Upper lobe of right lung (tissue), 1 donor: ENCODE results near the gene LRRC36. TPM values are rescaled to one million over a fixed set of nuclear protein-coding genes. Genes with fewer than 3 reads are reported as not detected.

Experiments
- ATAC-seq: fragments of 200-7000 bp; cut with Tn5 transposase; one replicate; pipeline ENCODE4 v1.9.1; 2020; ENCODE audit warnings: mild to moderate bottlenecking, moderate library complexity
- DNase-seq: peaks from one replicate; pipeline ENCODE4 v3.0.0-alpha.2; 2020
- H3K27ac ChIP-seq: fragments of 200-600 bp; one replicate; pipeline ENCODE4 v1.8.0; 2022
- H3K27me3 ChIP-seq: fragments of 200-600 bp; one replicate; pipeline ENCODE4 v1.8.0; 2022; ENCODE audit warnings: mild to moderate bottlenecking
- H3K36me3 ChIP-seq: fragments of 200-600 bp; one replicate; pipeline ENCODE4 v1.8.0; 2022
- H3K4me1 ChIP-seq: fragments of 200-600 bp; one replicate; pipeline ENCODE4 v1.8.0; 2022
- H3K4me3 ChIP-seq: fragments of 200-600 bp; one replicate; pipeline ENCODE4 v1.8.0; 2022; ENCODE audit warnings: mild to moderate bottlenecking
- H3K9me3 ChIP-seq: fragments of 200-600 bp; one replicate; pipeline ENCODE4 v1.8.0; 2022
- CTCF ChIP-seq: fragments of 200-600 bp; IDR thresholded peaks from one replicate; pipeline ENCODE4 v1.8.0; 2022; ENCODE audit warnings: antibody characterized with exemption
- intact Hi-C: fragments of 100-400 bp; cut with DNase I; formaldehyde crosslinking; loops from one replicate; pipeline ENCODE4 v1.11.0; 2022
- total RNA-seq: library from RNA; stranded (reverse); fragmentation: NEBNext Ultra II Directional; extraction: Animal tissue kit (Norgen Biotek cat#: 25700); gene quantifications from one replicate; pipeline ENCODE4 v1.2.1, GENCODE V29; 2021
- donor health status: DM: no; HTN: yes; CAD: no; lungs with severe emphysema.

LRRC36 gene
- total RNA-seq, 1 donor from 2014 or later: 27.4 TPM

GRCh38 chr16:67429053-67429798 lies 102.6 kb downstream of the LRRC36 start:
- TF ChIP-seq CTCF: no peak
- intact Hi-C loops: no loop called here
- Histone ChIP-seq H3K27me3 (peaks cover 6% of the 10 kb centered on the region), H3K36me3 (no peaks in the 10 kb centered on the region), H3K4me1 (peaks cover 29% of the 10 kb centered on the region), H3K27ac (no peak overlapping the region), H3K9me3 (no peaks in the 10 kb centered on the region), H3K4me3 (no peak overlapping the region)
- no peak for DNase-seq
- no peak for ATAC-seq

GRCh38 chr16:67429799-67430503 lies 103.3 kb downstream of the LRRC36 start:
- H3K9me3 ChIP-seq: no peaks in the 10 kb centered on the region
- peaks cover 1% of the 10 kb centered on the region for H3K27me3 ChIP-seq
- H3K36me3 ChIP-seq: no peaks in the 10 kb centered on the region
- peaks cover 22% of the 10 kb centered on the region for H3K4me1 ChIP-seq
- DNase-seq: no peak
- H3K4me3 ChIP-seq: peak overlapping the region; percentile 50
- no peak for TF ChIP-seq CTCF
- intact Hi-C loops: no loop called here
- no peak overlapping the region for H3K27ac ChIP-seq
- no peak for ATAC-seq

GRCh38 chr16:67430504-67430976 lies 103.9 kb downstream of the LRRC36 start:
- no peak overlapping the region for H3K27ac ChIP-seq
- intact Hi-C loops: no loop called here

DNA sequence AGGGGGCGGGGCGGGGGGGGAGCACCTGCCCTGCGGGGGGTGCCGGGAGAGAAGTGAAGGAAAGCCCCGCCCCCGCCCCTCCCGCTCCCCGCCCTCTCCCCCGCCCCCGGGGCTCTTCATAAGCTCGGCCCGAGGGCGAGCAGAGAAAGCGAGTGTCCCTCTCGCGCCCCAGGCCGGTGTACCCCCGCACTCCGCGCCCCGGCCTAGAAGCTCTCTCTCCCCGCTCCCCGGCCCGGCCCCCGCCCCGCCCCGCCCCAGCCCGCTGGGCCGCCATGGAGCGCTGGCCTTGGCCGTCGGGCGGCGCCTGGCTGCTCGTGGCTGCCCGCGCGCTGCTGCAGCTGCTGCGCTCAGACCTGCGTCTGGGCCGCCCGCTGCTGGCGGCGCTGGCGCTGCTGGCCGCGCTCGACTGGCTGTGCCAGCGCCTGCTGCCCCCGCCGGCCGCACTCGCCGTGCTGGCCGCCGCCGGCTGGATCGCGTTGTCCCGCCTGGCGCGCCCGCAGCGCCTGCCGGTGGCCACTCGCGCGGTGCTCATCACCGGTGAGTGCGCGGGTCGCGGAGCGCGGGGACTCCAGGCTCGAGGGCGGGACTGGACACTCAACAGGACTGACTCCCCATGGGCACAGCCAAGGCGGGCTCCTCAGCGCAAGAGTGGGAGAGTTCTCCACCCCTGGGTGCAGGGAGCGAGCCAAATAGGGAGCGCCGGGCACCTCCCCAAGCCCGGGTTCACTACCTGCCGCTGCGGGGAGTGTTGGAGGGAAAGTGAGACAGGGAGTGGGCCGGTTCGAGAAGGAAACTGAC lies 104.6 kb downstream of the LRRC36 start, which contains the start of gene HSD11B2:
TSS of gene HSD11B2 (plus strand) at position 145 of the 798 bp plus-strand sequence. CDS start at position 273, 128 bp downstream.
- Histone ChIP-seq H3K4me3 (peak within 1 kb of the TSS; percentile 50), H3K27me3 (no peaks in the 10 kb centered on the region), H3K9me3 (no peaks in the 10 kb centered on the region), H3K4me1 (peaks cover 21% of the 10 kb centered on the region), H3K36me3 (no peaks in the 10 kb centered on the region), H3K27ac (no peak within 1 kb of the TSS)
- peak; percentile 83 for DNase-seq
- peak; percentile 70 for ATAC-seq
- TF ChIP-seq CTCF: no peak
- intact Hi-C loops: no loop called here

More at GRCh38 chr16:67430504-67430976, 103.9 kb downstream of the LRRC36 start:
- ATAC-seq: peak; percentile 41
- H3K4me1 ChIP-seq: peaks cover 21% of the 10 kb centered on the region
- H3K27me3 ChIP-seq: no peaks in the 10 kb centered on the region
- TF ChIP-seq CTCF: no peak
- peak overlapping the region; percentile 50 for H3K4me3 ChIP-seq
- peak; percentile 76 for DNase-seq
- no peaks in the 10 kb centered on the region for H3K9me3 ChIP-seq
- no peaks in the 10 kb centered on the region for H3K36me3 ChIP-seq

- TF ChIP-seq CTCF: no peak
- Histone ChIP-seq H3K9me3 (no peaks in the 10 kb centered on the region), H3K36me3 (peaks cover 6% of the 10 kb centered on the region), H3K27me3 (no peaks in the 10 kb centered on the region), H3K4me3 (peak overlapping the region; percentile 39), H3K4me1 (peaks cover 21% of the 10 kb centered on the region), H3K27ac (no peak overlapping the region)
- intact Hi-C loops: no loop called here
- DNase-seq (no peak), ATAC-seq (no peak)
These were observed 105.3 kb downstream of the LRRC36 start for GRCh38 chr16:67431775-67432505.
